ENCODE results near the gene TRAP1. TPM values are rescaled to one million over a fixed set of nuclear protein-coding genes. Genes with fewer than 3 reads are reported as not detected.

Gene TRAP1
- total and polyA plus RNA-seq, 4 donors = 78.3 to 148 (median 112) TPM

GRCh38 chr16:3737181-3737580, 19.9 kb upstream of the TRAP1 start:
- Histone ChIP-seq H3K4me3 (ENCODE audit: low read depth in 1 of 3, low read length in 3 of 3) (no peak overlapping the region), H3K36me3 (ENCODE audit: control insufficient read depth in 4 of 4, insufficient read depth in 3 of 4, low read depth in 1 of 4, low read length in 3 of 4) (peaks cover 19 to 78% (median 58%) of the 10 kb centered on the region in 4 donors), H3K27me3 (ENCODE audit: control insufficient read depth in 4 of 4, insufficient read depth in 4 of 4, low read length in 3 of 4) (no peaks in the 10 kb centered on the region), H3K4me1 (ENCODE audit: control insufficient read depth in 4 of 4, insufficient read depth in 4 of 4, low read length in 3 of 4) (no peaks in the 10 kb centered on the region), H3K27ac (ENCODE audit: low read depth in 1 of 2, low read length in 2 of 2) (no peak overlapping the region), H3K9me3 (ENCODE audit: control insufficient read depth in 4 of 4, low read length in 3 of 4) (no peaks in the 10 kb centered on the region), H3K9ac (ENCODE audit: low read depth in 1 of 2, low read length in 2 of 2) (no peak overlapping the region)
- DNase-seq (ENCODE audit: low spot score) = no peak
- WGBS = 94% methylated on average over 8 of the region's 8 CpGs
- no peak for TF ChIP-seq FOXA2 (IDR thresholded peaks at IDR 0.05)

- Histone ChIP-seq H3K36me3 (ENCODE audit: control insufficient read depth in 4 of 4, insufficient read depth in 3 of 4, low read depth in 1 of 4, low read length in 3 of 4) (peaks cover 27 to 80% (median 63%) of the 10 kb centered on the region in 4 donors), H3K4me1 (ENCODE audit: control insufficient read depth in 4 of 4, insufficient read depth in 4 of 4, low read length in 3 of 4) (no peaks in the 10 kb centered on the region)
- WGBS = 97% methylated on average over 6 of the region's 6 CpGs
Observed at GRCh38 chr16:3736116-3736515, 18.8 kb upstream of the TRAP1 start.

More at GRCh38 chr16:3736116-3736515, 18.8 kb upstream of the TRAP1 start:
- TF ChIP-seq JUND (IDR thresholded peaks at IDR 0.05) (no peak), FOXA2 (IDR thresholded peaks at IDR 0.05) (no peak), HNF4A (conservative IDR thresholded peaks at IDR 0.05) (no peak), HNF4G (IDR thresholded peaks at IDR 0.05) (no peak), SP1 (IDR thresholded peaks at IDR 0.05) (no peak), CTCF (IDR thresholded peaks at IDR 0.05; ENCODE audit: low read depth, low read length, missing input control) (no peak), YY1 (IDR thresholded peaks at IDR 0.05) (no peak), RXRA (IDR thresholded peaks at IDR 0.05) (no peak), MAX (IDR thresholded peaks at IDR 0.05) (no peak), GABPA (IDR thresholded peaks at IDR 0.05 in 1 of 2, conservative IDR thresholded peaks at IDR 0.05 in 1 of 2) (no peak), REST (IDR thresholded peaks at IDR 0.05) (no peak), TAF1 (conservative IDR thresholded peaks at IDR 0.05) (no peak), FOXA1 (IDR thresholded peaks at IDR 0.05) (no peak), ZBTB33 (IDR thresholded peaks at IDR 0.05) (no peak), RAD21 (IDR thresholded peaks at IDR 0.05) (no peak), ATF3 (IDR thresholded peaks at IDR 0.05) (no peak), NR2F2 (IDR thresholded peaks at IDR 0.05) (no peak)
- no peak for DNase-seq (ENCODE audit: low spot score)
- Histone ChIP-seq H3K9me3 (ENCODE audit: control insufficient read depth in 4 of 4, low read length in 3 of 4) (no peaks in the 10 kb centered on the region), H3K27me3 (ENCODE audit: control insufficient read depth in 4 of 4, insufficient read depth in 4 of 4, low read length in 3 of 4) (no peaks in the 10 kb centered on the region), H3K4me3 (ENCODE audit: low read depth in 1 of 3, low read length in 3 of 3) (no peak overlapping the region), H3K9ac (ENCODE audit: low read depth in 1 of 2, low read length in 2 of 2) (no peak overlapping the region), H3K27ac (ENCODE audit: low read depth in 1 of 2, low read length in 2 of 2) (no peak overlapping the region)

All from liver (tissue), 9 donors.